Heart left ventricle (tissue), 13 donors: Measurements from ENCODE around the gene CHCHD6.

Experiments used
- POLR2A ChIP-seq, 2 donors: fragments of 450-650 bp; IDR thresholded peaks; one replicate each; pipeline ENCODE4 v1.6.1; 2017; ENCODE audit warnings: antibody characterized with exemption in 2 of 2, mild to moderate bottlenecking in 2 of 2, moderate library complexity in 2 of 2
- TF ChIP-seq, protein P1 (sequence below), 12 donors: fragments of 200-600 bp; sonication (generic) in 4 of 12; IDR thresholded peaks; one replicate each; pipeline versions ENCODE4 v1.5.0 to v1.8.0; 2018 to 2022; ENCODE audit warnings: antibody characterized with exemption in 12 of 12, mild to moderate bottlenecking in 5 of 12
- donor health status: ischemic (EF 13 %, LVEDD 7.1; RV severe dilation, severe dysfunction).
- donor health status: DM: no; HTN: yes; CAD: no.
- donor health status: DM: no; HTN: no; CAD: no.
- donor health status: ischemic (EF 25% LVEDD 6.9; RV normal size, moderate dysfunction).
- donor health status: ischemic (EF 25% LVEDD 5.7; RV mildly dilated, moderate dysfunction).
- donor health status: ischemic (EF 35%, LVEDD 5.7; RV mildly dilated, moderate dysfunction).
- donor health status: nonischemic (EF 11% LVEDD 7.7; RV severe dilation, severe dysfunction).
- donor health status: DM: yes; HTN: yes; CAD: no.
- donor health status: PGD.
- donor health status: ischemic (EF 29% LVEDD 5.4; RV normal size, mild dysfunction).
- donor health status: nonischemic (EF 23%, LVEDD 6.1; RV moderate dilation, normal function).

DNA sequence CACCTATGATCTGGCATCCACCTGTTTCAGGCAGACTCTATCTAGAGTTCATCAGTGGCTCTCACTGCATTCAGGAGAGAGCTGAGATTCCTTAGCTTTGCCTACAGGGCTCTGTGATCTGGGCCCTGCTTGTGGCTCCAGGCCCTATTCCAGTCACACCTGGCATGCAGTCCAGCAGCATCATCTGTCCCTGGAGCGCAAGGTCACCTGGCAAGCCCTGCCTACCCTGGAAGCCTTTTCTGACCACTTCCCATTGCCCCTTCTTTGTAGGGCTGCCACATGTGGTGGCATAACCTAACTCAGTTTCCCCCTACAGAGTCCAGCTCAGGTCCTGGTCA lies 163.8 kb downstream of the CHCHD6 start:
- TF ChIP-seq, protein P1, sequence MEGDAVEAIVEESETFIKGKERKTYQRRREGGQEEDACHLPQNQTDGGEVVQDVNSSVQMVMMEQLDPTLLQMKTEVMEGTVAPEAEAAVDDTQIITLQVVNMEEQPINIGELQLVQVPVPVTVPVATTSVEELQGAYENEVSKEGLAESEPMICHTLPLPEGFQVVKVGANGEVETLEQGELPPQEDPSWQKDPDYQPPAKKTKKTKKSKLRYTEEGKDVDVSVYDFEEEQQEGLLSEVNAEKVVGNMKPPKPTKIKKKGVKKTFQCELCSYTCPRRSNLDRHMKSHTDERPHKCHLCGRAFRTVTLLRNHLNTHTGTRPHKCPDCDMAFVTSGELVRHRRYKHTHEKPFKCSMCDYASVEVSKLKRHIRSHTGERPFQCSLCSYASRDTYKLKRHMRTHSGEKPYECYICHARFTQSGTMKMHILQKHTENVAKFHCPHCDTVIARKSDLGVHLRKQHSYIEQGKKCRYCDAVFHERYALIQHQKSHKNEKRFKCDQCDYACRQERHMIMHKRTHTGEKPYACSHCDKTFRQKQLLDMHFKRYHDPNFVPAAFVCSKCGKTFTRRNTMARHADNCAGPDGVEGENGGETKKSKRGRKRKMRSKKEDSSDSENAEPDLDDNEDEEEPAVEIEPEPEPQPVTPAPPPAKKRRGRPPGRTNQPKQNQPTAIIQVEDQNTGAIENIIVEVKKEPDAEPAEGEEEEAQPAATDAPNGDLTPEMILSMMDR (IDR thresholded peaks at IDR 0.05), result no peak
- no peak for TF ChIP-seq POLR2A (IDR thresholded peaks at IDR 0.05)
